GM21786 (cell line): ENCODE measurements around the gene EPHB2.

Source experiments
- ATAC-seq: cut with Tn5 transposase; IDR thresholded peaks from one replicate; pipeline ENCODE4 v1.9.1; 2021; ENCODE audit not compliant: unreplicated experiment

EPHB2 gene

DNA sequence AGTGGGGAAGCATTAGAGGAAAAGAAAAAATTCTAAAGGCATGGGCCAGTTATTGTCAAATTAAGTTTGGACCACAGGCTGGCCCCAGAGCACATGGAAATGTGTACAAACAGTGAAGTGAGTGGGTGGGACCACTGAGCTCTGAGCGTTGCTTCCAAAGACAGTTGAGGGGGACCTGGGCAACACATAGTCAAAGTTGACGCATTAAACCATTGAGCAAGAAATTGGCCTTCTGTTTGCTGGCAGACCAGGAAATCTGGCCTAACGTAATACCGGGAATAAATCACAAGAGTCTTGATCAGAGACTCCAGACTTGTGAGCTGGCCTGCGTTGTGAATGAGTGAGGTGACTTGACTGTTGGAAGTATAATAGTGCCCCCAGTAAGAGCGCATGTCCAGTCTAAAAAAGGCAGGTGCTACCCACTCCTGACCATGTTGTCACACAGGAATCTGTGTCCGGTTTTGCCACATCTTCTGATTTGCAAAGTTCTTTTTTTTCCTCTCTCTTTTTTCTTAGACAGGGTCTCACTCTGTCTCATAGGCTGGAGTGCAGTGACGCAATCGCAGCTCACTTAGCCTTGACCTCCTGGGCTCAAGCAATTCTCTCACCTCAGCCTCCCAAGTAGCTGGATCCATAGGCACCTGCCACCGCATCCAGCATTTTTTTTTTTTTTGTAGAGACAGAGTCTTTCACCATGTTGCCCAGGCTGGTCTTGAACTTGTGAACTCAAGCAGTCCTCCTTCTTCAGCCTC lies 10.7 kb downstream of the EPHB2 start:
- ATAC-seq = no peak

DNA sequence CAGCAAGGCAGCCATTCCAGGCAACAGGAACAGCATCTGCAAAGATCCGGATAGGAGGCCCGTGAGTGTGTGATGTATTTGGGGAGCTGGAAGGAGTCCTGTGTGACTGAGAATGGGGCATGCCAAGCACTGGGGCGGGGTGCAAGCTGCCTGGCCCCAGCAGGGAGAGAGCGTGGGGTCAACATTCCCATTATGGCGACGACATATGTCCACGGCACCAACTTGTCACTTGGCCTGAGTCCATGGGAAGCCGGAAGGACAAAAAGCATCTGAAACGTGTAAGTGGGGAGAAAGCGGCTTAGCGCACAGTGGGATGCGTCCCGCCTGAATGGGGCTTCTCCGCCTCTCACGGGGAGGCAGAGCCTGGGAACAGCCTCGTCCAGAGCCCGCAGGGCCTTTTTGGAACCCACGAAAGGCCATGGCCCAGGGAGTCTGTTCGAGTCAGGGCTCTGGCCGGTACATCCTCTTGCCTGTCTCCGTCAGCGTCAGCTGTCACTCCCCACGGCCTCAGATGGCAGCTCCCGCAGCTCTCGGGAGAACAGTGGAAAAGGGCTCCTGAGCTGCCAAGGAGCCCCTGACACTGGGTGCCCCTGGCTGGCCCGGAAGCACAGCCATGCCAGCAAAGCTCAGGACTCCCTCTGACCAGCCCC lies 12.4 kb downstream of the EPHB2 start:
- ATAC-seq = no peak

DNA sequence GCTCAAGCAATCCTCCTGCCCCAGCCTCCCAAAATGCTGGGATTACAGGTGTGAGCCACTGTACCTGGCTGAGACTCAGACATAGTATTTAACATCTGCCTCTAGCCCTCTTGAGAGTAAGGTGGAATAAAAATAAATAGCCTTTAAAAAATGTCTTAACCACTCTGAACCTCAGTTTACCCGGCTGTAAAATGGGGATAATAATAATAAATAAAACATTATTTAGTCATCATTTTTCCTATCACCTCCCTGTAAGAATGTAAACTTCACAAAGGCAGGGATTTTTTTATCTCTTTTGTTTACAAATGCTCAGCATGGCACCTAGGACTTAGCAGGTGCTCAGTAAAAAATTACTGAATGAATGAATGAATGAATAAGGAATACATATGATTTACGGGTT lies 17.2 kb downstream of the EPHB2 start:
- no peak for ATAC-seq

DNA sequence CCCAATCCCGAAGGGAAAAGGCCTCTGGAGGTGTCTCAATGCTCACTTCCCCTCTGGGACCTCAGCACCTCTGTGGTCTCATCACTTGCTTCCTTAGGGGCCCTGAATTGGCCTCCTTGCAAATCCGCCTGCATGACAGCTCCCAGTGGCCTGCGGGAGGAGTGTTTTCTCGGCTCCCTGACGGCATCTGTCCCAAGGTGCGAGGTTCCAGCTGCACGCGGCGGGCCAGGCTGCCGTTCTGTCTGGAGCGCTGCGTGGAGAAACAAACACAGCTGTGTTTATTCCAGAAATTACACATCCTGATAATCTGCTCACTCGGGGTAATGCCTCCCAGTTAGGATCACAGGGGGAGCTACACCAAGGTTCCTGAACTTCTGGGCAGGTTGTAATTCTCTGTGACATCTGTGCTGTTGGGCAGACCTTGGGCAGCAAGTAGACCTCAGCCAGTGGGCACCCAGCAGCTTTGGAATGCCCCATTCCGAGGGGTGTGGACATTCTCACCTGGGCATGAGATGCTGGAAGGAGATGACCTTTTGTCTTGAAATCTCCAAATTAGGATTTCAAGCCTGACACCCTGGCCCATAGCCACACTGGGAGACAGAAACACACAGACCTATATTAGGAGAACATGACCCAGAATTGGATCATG lies 18.2 kb downstream of the EPHB2 start:
- ATAC-seq = no peak

DNA sequence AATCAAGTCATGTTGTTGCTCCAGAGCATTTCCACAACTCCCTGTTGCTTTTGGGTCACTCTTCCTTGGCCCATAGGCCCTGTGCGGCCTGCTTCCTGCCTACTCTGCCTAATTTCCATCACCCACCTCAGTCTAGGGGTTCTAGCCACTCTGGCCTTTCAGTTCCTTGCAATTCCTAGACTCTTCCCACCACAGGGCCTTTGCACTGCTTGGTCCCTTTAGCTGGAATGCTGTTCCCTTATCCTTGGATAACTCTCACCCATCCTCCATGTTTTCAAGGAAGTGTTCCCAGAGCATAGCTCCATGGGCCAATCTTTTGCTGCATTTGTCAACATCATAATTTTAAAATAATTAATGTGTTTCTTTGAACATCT lies 18.7 kb downstream of the EPHB2 start:
- ATAC-seq = no peak

DNA sequence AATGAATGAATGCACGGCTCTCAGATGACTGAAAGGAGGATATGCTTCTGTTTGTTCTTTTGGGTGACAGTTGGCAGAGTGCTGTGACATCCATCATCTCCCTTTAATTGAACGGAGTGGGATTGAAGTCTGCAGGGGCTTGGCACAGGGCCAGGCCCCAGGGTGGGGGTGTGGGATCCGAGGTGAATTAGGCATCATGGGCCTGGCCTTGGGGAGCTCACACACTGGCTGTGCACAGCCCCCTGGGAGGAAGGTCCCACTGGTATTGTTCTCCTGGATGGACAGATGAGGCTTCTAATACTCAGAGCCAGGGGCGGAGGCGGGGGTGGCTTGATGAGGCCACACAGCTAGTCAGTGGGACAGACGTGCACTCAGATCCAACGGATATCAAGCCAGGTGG lies 19.3 kb downstream of the EPHB2 start:
- ATAC-seq = no peak

DNA sequence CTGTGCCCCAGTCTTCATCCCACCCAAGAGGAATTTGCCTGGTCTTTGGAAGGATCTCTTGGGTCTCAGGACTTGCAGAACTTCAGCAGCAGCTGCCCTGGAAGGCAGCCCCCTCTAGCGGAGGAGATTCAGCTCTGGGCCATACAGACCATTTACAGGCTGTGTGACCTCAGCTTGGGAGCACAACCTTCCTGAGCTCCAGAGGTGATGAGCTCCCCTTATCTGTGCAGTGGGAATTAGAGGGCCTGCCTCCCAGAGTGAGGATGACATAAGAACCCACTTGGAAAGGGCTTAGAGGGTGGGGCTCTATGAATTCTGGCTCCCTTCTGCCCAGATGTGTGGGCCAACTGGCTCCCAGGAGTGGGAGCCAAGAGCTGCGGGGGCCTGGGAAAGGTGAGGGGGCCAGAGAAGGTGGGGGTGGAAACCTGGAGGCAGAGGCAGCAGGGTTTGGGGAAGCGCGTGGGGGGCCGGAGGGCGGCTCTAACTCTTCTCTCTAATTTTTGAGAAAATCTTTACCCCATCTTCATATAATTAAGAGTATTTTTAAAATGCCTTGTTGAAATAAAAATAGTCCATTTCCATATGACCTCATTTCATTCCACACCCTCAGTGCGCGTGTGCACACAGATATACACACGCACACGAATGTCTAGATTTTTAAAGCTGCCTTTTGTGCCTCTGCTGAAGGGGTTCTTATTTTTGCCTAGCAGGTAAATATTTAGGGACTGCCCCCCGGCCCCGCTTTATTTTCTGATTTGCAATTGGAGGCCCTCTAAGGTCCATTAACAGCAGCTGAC lies 21.5 kb downstream of the EPHB2 start:
- ATAC-seq = no peak

DNA sequence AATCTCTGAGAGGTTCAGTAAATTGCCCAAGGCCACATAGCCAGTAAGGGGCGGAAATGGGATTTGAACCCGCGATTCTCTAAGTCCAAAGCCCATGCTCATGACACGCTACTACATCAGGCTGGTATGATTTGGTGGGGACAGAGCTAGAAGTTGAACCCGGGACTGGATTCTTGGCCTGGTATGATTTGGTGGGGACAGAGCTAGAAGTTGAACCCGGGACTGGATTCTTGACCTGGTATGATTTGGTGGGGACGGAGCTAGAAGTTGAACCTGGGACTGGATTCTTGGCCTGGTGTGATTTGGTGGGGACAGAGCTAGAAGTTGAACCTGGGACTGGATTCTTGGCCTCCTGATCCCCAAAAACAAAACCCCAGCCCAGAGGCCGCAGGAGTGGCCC lies 23.0 kb downstream of the EPHB2 start:
- no peak for ATAC-seq

DNA sequence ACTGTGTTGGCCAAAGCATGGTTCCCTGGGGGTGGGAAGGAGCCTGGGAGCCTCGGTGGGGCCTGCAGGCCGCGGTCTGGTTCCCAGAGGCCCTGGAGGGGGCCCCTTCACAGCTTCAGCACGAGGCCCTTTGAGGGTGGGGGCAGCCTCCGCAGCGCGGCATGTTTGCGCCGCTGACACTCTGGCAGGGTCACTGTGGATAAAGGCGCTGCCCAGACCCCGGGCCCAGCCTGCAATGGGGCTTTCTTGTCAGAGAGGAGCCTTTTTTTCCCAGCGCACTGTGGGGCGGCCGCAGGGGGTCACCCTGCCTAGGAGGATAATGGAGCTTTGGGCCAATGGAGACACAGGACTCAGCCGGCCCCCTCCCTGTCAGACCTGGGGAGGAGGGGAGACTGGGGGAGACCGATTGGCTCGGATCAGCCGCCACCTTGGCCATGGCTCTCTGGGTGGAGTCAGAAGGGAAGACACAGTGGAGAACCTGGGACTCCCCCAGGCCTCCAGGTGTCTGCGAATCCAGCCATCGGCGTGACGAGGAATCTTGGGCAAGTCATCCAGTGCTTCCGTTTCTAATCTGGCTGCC lies 26.0 kb downstream of the EPHB2 start:
- ATAC-seq = no peak

DNA sequence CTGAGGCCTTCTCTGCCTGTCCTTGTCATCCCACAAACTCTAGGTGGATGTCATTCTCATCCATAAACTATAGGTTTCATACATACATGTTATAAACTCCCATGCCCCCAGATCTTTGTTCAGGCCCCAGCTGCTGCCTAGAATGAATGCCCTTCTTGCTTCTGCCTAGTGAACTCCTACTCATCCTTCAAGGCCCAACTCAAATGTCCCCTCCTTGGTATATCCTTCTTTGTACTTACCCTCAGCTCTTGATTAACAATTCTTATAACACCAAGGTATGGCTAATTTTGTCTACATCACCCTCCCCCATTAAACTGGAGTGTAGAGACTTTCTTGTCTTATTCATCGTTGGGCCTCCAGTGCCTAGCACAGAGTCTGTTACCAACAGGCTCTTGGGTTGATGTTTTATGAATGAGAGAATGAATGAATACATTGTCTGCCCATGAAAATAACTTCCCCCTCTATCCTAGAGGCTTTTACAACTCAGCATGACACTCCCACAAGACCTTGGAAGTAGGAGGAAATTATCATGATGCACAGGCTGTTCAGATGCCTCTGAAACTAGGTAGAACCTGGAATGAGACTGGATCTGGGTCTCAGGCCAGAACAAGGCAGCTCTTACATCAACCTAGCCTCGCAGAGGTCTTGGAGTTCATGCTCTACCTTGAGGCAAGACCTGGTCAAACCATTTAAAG lies 26.9 kb downstream of the EPHB2 start:
- ATAC-seq = no peak

DNA sequence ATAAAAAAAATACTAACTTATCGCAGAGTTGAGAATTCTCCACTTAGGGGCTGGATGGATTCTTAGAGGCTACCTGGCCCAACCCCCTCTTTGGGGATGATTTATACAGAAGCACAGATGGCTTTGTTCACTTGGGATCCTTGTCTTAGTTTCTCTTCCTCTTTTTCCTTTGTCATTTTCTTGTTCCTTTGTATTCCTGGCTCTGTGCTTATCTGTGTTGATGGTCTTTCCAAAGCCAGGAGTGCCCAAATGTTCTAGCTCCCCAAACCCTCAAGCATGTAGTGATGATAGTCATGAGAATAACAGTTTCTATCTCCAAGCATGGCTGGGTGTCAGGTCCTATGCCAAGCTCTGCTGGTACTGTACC lies 27.4 kb downstream of the EPHB2 start:
- ATAC-seq = no peak

DNA sequence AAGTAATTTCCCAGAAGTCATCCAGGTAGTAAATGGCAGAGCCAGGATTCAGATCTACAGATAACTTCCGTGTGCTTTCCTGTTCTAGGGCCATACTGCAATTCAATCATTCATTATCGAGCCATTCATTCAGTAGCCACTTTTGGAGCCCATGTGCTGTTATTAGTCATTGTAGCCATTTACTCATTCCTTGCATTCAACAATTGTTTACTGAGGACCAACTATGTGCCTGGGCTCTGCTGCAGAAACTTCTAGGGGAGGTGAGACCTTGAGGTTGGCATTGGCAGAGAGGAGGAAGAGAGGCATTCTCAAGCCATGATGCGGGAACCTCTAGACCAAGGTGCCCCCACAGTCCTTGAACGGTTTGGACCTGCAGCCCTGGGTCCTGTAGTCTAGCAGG lies 27.9 kb downstream of the EPHB2 start:
- no peak for ATAC-seq

DNA sequence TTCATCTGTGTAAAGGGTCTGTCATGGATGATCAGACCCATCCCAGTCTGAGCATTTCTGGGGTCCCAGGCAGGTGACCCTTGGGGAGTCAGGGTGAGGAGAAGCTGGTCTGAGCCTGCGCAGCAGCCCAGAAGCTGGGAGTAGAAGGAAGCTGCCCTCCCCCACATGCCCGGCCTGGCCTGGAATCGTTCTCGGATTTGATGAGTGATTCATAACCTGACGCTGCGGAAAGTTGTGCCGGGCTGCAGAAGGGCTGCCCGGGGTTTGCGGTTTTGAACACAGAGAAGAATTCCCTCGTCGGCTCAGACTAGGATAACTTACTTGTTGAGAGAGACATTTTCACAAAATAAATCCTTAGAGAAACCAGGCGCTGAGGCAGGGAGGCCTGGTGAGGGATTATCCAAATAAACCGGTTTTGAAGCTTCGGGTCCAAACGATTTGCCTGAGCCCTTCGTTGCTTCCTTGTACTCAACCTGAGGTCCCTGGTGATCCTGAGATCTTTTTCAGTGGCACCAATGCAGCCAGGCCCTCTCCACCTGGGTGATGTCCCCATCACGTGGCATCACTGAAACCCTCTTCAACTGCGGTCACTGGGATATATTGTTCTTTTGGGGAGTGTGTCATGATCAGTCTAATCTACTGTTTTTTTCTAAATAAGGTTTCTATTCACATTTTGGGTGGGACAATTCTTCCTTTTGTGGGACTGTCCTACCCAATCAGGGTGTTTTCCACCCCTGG lies 29.2 kb downstream of the EPHB2 start:
- ATAC-seq = no peak

DNA sequence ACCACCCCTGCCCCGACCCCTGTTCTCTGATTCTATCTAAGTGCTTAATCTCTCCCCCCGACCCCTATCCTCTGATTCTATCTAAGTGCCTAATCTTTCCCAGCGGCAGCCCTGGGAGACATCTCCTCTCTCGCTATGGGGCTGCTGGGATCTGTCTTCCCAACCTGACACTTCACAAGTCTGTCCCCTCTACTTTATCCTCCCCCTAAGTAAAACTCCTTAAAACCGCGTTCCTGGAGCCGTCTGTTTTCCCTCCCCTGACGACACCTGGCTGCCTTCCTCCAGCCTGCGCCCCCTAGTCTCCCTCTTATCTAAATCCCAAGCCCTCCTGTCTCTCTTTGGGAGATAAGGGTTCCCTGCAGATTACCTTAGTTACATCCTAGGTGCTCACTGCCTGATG lies 30.5 kb downstream of the EPHB2 start:
- ATAC-seq = no peak

DNA sequence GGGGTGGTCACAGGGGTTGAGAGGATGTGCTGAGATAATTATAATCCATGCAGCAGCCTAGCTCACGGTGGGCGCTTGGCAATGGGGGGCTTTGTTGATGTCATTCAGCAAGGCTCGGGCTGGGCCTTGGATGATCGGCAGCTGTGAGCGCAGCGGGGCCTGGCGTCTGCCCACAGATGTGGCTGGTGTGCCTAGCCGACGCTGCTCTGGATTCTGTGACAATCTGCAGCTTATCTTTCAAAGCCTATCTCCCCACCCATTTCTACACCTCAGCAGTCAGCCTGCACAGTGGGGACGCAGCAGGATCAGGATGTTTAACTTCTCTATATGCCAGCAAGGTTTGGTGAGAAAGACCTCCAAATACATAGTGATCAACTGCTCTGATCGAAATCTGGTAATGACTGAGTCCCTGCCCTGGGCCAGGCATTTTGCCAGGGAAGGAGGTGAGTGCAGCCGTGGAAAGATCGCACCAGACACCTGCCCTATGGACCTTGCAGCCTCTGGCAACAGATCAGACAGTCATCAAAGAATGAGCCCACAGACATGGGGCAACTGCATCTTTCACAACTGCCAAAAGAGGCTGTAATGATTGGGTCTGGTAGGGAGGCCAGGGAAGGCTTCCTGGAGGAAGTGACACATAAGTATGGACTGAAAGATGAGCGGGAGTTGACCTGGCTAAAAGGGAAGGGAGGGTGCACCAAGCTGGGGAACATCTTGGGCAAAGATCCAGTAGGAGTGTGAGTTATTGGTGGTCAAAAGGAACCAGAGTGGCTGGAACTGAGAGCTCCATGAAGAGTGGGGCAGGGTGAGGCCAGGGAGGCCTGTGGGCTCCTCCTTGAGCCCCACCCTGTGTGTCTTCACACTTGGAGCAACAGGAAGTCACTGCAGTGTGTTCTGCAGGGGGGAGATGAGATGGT lies 35.3 kb downstream of the EPHB2 start:
- no peak for ATAC-seq

DNA sequence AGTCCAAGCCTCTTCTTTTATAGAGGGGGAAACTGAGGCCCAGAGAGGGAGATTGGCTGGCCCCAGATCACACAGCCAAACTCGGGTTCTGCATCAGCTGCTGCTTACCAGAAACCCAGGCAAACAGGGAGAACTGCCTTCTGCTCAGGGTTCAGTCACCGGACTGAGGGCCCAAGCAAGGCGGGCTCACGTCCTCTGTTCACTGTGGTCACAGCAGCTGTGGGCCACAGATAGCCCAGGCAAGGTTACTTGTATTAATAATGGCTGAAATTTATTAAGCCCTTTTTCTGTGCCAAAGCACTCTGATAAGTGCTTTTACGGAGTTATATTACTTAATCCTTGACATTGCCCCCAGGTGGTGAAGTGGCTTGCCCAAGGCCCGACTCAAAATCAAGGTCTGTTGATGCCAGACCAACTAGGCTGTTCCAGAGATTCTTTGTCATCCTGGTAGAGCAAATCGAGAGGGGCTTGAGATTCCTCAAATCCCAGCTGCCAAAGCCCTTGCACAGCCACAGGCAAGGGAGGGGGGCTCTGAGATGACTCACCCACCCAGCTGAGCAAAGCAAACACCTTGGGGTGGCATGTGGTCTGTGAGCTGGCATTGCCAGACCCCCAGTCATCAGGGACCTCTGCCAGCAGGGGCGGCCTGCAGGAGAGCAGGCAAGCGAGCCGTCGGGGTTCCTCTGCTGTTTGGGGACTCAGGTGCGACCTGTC lies 36.5 kb downstream of the EPHB2 start:
- no peak for ATAC-seq

DNA sequence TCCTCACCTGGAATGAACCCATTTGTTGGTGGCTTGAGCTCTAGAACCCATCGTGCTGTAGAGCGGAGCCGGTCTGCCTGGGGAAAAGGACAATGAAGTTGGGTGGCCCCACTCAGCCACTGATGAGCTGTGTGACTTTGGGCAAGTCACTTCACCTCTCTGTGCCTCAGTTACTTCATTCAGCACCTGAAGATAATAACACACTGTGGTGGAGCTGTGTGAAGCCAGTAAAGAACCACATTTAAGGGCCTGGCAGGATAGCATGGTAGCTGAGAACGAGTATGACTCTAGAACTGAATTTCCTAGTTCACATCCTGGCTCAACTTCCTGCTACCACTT lies 37.1 kb downstream of the EPHB2 start:
- ATAC-seq = no peak

DNA sequence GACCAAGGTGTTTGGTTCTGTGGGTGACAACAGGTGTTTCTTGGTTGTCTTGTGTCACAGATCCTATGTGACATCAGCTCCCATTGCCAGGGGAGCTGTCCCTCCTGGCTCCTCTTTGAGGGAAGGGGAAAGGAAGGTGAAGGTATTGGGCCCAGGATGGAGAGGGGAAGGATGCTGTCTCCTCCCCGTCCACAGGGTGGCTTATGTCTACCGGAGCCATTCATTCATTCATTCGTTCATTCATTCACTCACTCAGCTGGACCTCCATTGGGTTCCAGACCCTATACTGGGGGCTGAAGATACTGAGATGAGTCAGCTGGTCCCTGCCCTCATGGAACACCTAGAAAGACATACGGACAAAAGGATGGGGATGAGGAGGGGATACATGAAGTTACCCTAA lies 38.9 kb downstream of the EPHB2 start:
- ATAC-seq = no peak
